Fibroblast of lung (primary cell): ENCODE measurements around the gene PAK4.

Source experiments
- EZH2 ChIP-seq: IDR thresholded peaks from 2 replicates; pipeline ENCODE4 v1.5.1; 2012; ENCODE audit warnings: low read length, control low read depth, mild to moderate bottlenecking; ENCODE audit errors: missing control alignments
- TF ChIP-seq, protein P1 (sequence below), 2 donors: IDR thresholded peaks in 1 of 2; conservative IDR thresholded peaks in 1 of 2; 1 replicate in 1 of 2; 2 replicates in 1 of 2; pipeline ENCODE4 v1.5.1; 2011 to 2012; ENCODE audit warnings: low read length in 2 of 2, control low read depth in 1 of 2, inconsistent platforms in 1 of 2, low read depth in 1 of 2, mild to moderate bottlenecking in 1 of 2

DNA sequence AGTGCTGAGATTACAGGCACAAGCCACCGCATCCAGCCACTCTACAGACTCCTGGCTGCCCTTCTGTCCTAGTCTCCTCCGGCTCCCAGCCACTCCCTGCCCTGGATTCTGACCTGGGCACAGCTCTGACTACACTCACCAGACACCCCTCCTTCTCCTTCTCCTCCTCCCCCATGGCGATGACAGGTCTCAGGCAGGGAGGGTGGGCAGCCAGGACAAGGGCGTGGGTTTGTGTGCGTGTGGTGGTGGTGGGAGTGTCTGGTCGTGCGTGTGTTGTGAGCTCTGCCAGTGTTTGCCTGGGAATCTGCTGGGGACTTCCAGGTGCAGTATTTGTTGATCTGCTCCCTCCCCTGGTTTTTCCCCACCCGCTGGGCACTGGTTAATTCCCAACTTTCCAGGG, 68.2 kb downstream of the PAK4 start:
- TF ChIP-seq, protein P1, sequence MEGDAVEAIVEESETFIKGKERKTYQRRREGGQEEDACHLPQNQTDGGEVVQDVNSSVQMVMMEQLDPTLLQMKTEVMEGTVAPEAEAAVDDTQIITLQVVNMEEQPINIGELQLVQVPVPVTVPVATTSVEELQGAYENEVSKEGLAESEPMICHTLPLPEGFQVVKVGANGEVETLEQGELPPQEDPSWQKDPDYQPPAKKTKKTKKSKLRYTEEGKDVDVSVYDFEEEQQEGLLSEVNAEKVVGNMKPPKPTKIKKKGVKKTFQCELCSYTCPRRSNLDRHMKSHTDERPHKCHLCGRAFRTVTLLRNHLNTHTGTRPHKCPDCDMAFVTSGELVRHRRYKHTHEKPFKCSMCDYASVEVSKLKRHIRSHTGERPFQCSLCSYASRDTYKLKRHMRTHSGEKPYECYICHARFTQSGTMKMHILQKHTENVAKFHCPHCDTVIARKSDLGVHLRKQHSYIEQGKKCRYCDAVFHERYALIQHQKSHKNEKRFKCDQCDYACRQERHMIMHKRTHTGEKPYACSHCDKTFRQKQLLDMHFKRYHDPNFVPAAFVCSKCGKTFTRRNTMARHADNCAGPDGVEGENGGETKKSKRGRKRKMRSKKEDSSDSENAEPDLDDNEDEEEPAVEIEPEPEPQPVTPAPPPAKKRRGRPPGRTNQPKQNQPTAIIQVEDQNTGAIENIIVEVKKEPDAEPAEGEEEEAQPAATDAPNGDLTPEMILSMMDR (conservative IDR thresholded peaks at IDR 0.05 in 1 of 2, IDR thresholded peaks at IDR 0.05 in 1 of 2; ENCODE audit: low read depth in 1 of 2, low read length in 2 of 2) = no peak
- TF ChIP-seq EZH2 = no peak
